DND-41 (cell line): ENCODE measurements around the gene STAP1.

ENCODE experiments used
- EZH2 ChIP-seq: IDR thresholded peaks from 3 replicates; pipeline ENCODE4 v1.6.1; 2012; ENCODE audit warnings: borderline replicate concordance, low read depth, mild to moderate bottlenecking, moderate library complexity, low read length, inconsistent platforms; ENCODE audit not compliant: severe bottlenecking
- TF ChIP-seq, protein P1 (sequence below): IDR thresholded peaks from 2 replicates; pipeline ENCODE4 v1.5.1; 2012; ENCODE audit warnings: borderline replicate concordance, low read length, moderate library complexity, mild to moderate bottlenecking; ENCODE audit not compliant: poor library complexity, severe bottlenecking; ENCODE audit errors: extremely low read depth

DNA sequence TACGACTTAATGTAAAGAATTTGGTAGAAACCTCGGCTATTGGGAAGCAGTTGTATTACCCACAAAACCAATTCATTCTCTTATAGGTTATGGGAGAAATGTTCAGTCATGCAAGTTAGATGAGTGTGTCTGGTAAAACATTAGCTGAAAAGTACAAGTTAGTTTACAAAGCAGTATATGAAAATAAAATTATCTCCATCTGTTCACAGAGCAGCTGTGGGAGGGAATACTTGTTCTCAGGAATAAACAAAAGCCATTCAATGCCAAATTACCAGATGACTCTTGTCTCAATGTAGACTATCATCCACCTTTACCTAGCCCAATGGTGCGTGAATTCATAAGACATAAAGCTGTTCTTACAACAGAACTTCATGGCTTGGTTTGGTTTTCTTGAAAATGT, 28.6 kb downstream of the STAP1 start:
- TF ChIP-seq, protein P1, sequence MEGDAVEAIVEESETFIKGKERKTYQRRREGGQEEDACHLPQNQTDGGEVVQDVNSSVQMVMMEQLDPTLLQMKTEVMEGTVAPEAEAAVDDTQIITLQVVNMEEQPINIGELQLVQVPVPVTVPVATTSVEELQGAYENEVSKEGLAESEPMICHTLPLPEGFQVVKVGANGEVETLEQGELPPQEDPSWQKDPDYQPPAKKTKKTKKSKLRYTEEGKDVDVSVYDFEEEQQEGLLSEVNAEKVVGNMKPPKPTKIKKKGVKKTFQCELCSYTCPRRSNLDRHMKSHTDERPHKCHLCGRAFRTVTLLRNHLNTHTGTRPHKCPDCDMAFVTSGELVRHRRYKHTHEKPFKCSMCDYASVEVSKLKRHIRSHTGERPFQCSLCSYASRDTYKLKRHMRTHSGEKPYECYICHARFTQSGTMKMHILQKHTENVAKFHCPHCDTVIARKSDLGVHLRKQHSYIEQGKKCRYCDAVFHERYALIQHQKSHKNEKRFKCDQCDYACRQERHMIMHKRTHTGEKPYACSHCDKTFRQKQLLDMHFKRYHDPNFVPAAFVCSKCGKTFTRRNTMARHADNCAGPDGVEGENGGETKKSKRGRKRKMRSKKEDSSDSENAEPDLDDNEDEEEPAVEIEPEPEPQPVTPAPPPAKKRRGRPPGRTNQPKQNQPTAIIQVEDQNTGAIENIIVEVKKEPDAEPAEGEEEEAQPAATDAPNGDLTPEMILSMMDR: no peak
- TF ChIP-seq EZH2: no peak
